A549 (cell line): ENCODE measurements around the gene BLTP2.

ENCODE experiments used
- BHLHE40 ChIP-seq: IDR thresholded peaks from 2 replicates; pipeline ENCODE4 v1.6.1; 2012; ENCODE audit warnings: low read depth, low read length, inconsistent platforms
- CBX8 ChIP-seq: fragments of 200-600 bp; sonication (generic); IDR thresholded peaks from 2 replicates; pipeline ENCODE4 v1.6.1; 2016
- HOXA7 ChIP-seq: fragments of 250-450 bp; sonication (Bioruptor Pico); IDR thresholded peaks from 2 replicates; pipeline ENCODE4 v1.5.0; 2020; ENCODE audit warnings: mild to moderate bottlenecking, moderate library complexity
- MAFK ChIP-seq: fragments of 450-650 bp; IDR thresholded peaks from 2 replicates; pipeline ENCODE4 v1.6.1; 2014; ENCODE audit not compliant: partially characterized antibody
- POLR2A ChIP-seq: IDR thresholded peaks from 2 replicates; pipeline ENCODE4 v1.6.1; 2012; ENCODE audit warnings: mild to moderate bottlenecking, low read length
- RARB ChIP-seq: fragments of 250-450 bp; sonication (Bioruptor Pico); IDR thresholded peaks from 2 replicates; pipeline ENCODE4 v1.8.0; 2021; ENCODE audit warnings: mild to moderate bottlenecking, moderate library complexity
- RCOR1 ChIP-seq: fragments of 150-350 bp; IDR thresholded peaks from 2 replicates; pipeline ENCODE4 v1.6.1; 2014; ENCODE audit warnings: antibody characterized with exemption, low read length, low read depth
- TP53 ChIP-seq: fragments of 250-450 bp; sonication (Bioruptor Pico); IDR thresholded peaks from 2 replicates; pipeline ENCODE4 v1.5.0; 2021; ENCODE audit warnings: mild to moderate bottlenecking, moderate library complexity
- TF ChIP-seq, protein P1 (sequence below): IDR thresholded peaks from 2 replicates; pipeline ENCODE4 v1.6.1; 2012
- TF ChIP-seq, protein P2 (sequence below): fragments of >200 bp; sonication (Bioruptor Twin); formaldehyde crosslinking; IDR thresholded peaks from 3 replicates; pipeline ENCODE4 v1.5.1; 2016

DNA sequence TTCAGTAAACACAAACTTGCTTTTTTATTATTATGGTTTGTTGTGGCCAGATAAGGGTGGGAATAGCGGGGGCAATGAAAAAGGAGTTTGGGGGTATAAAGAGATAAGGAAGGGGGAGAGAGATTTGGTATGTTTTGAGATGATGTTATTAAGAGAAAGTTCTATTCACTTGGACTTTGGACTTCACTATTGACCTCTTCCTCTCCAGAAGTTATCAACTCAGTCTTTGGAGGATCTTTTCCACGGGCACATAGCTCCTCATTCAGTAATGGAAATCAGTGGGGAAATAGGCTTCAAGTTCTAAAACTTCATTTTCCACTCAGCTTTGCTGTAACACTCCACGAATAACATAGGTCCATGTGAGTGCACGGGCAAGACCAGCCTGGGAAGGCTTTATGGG lies 43.5 kb upstream of the BLTP2 start:
- TF ChIP-seq, protein P1, sequence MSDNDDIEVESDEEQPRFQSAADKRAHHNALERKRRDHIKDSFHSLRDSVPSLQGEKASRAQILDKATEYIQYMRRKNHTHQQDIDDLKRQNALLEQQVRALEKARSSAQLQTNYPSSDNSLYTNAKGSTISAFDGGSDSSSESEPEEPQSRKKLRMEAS: no peak
- TF ChIP-seq, protein P2, sequence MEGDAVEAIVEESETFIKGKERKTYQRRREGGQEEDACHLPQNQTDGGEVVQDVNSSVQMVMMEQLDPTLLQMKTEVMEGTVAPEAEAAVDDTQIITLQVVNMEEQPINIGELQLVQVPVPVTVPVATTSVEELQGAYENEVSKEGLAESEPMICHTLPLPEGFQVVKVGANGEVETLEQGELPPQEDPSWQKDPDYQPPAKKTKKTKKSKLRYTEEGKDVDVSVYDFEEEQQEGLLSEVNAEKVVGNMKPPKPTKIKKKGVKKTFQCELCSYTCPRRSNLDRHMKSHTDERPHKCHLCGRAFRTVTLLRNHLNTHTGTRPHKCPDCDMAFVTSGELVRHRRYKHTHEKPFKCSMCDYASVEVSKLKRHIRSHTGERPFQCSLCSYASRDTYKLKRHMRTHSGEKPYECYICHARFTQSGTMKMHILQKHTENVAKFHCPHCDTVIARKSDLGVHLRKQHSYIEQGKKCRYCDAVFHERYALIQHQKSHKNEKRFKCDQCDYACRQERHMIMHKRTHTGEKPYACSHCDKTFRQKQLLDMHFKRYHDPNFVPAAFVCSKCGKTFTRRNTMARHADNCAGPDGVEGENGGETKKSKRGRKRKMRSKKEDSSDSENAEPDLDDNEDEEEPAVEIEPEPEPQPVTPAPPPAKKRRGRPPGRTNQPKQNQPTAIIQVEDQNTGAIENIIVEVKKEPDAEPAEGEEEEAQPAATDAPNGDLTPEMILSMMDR: no peak
- TF ChIP-seq POLR2A: no peak
- TF ChIP-seq MAFK: no peak
- TF ChIP-seq TP53 (CRISPR knock-in tag): no peak
- no peak for TF ChIP-seq HOXA7 (CRISPR knock-in tag)
- TF ChIP-seq RCOR1: no peak
- no peak for TF ChIP-seq RARB (CRISPR knock-in tag)
- no peak for TF ChIP-seq CBX8
- no peak for TF ChIP-seq BHLHE40
